Esophagus (tissue), 2 donors: ENCODE data around the gene FUT8. TPM values are rescaled to one million over a fixed set of nuclear protein-coding genes. Genes with fewer than 3 reads are reported as not detected.

ENCODE experiments used
- H3K27ac ChIP-seq, 2 donors: one replicate each; pipeline ENCODE4 v1.5.1; 2013; ENCODE audit warnings: low read depth in 2 of 2, mild to moderate bottlenecking in 2 of 2, inconsistent platforms in 1 of 2, low read length in 1 of 2, moderate library complexity in 1 of 2
- H3K27me3 ChIP-seq, 2 donors: one replicate each; pipeline ENCODE4 v1.6.1; 2013; ENCODE audit warnings: low read length in 2 of 2, control low read depth in 1 of 2, mild to moderate bottlenecking in 1 of 2; ENCODE audit not compliant: insufficient read depth in 2 of 2, control insufficient read depth in 1 of 2
- H3K36me3 ChIP-seq, 2 donors: one replicate each; pipeline ENCODE4 v1.6.1; 2013; ENCODE audit warnings: low read length in 1 of 2; ENCODE audit not compliant: control insufficient read depth in 2 of 2, insufficient read depth in 2 of 2
- H3K4me1 ChIP-seq, 2 donors: one replicate each; pipeline ENCODE4 v1.6.1; 2013; ENCODE audit warnings: low read length in 1 of 2; ENCODE audit not compliant: control insufficient read depth in 2 of 2, insufficient read depth in 2 of 2
- H3K4me3 ChIP-seq, 2 donors: one replicate each; pipeline ENCODE4 v1.5.1; 2013; ENCODE audit warnings: low read length in 2 of 2, mild to moderate bottlenecking in 2 of 2, low read depth in 1 of 2, moderate library complexity in 1 of 2
- H3K9me3 ChIP-seq, 2 donors: one replicate each; pipeline ENCODE4 v1.6.1; 2013; ENCODE audit warnings: mild to moderate bottlenecking in 2 of 2, low read depth in 1 of 2, low read length in 1 of 2, moderate library complexity in 1 of 2; ENCODE audit not compliant: control insufficient read depth in 2 of 2, insufficient read depth in 1 of 2
- WGBS, 2 donors: extraction: QIAGEN DNeasy Blood & Tissue Kit; methylation state at CpG; one replicate each; pipeline ENCODE4 v1.1.7; 2013; 5-methylcytosine and 5-hydroxymethylcytosine counted together
- polyA plus RNA-seq, 2 donors: library from polyadenylated mRNA; stranded (reverse); fragments of 200-250 nt; gene quantifications; one replicate each; pipeline ENCODE4 v1.2.3, GENCODE V29; 2013
- donor health status: healthy with polysubstance abuse.
- donor health status: Bipolar disorder and iron deficiency.

FUT8 gene
- polyA plus RNA-seq, 2 donors: 2.5 to 3.4 TPM

DNA sequence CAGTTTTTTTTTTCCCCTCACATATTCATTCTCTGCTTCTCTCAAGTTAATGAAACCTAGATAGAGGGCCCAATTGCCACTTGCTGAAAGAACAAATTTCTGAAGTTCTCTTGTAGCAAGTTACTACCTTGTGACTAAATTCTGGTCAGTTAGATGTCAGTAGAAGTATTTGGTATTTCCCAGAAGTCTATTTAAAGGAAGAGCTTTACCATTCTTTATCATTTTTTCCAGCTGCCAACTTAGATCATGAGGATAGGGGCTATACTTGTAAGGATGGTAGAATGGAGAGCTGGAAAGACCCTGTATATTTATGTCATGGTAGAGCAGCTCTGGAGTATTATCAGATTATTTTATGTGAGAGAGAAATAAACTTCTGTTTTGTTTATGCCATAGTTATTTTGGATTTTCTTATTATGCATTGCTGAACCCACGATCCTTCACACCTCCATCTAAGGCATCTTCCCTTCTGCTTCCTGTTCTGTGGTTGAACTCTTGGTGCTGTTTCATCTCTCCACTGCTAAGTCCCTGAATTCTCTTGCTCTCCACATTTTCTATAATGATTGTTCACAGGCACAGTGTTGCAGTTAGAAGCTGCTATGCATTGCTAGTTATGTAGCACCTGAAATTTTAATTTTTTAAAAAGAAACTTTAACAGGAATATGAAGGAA, 25.9 kb downstream of the FUT8 start:
- peaks cover 0 to 4% of the 10 kb centered on the region in 2 donors for H3K36me3 ChIP-seq
- no peak overlapping the region for H3K4me3 ChIP-seq
- H3K4me1 ChIP-seq: no peaks in the 10 kb centered on the region
- H3K9me3 ChIP-seq: no peaks in the 10 kb centered on the region
- H3K27ac ChIP-seq: no peak overlapping the region
- H3K27me3 ChIP-seq: no peaks in the 10 kb centered on the region
- 60 to 81% methylated on average over 1 of the region's 1 CpG for WGBS, 2 donors

DNA sequence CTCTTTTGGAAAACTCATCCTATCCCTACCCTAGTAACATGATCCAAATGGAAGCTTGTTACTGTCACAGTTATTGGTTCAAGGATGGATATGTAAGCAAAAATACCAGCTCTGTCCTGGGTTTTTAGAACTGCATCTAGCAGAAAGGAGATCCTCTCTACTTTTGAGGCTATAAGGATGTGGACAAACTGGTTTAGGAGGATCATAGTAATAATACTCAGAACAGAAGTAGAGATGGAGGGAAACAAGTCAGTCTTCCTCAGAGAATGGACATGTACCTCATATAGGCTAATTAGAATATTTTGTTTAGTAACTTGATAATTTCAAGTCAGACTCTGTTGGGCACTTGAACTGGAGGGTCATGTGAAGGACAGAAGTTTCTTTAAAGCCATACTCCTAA, 26.6 kb downstream of the FUT8 start:
- Histone ChIP-seq H3K9me3 (no peaks in the 10 kb centered on the region), H3K36me3 (peaks cover 0 to 4% of the 10 kb centered on the region in 2 donors), H3K27ac (no peak overlapping the region), H3K27me3 (no peaks in the 10 kb centered on the region), H3K4me3 (no peak overlapping the region), H3K4me1 (no peaks in the 10 kb centered on the region)

DNA sequence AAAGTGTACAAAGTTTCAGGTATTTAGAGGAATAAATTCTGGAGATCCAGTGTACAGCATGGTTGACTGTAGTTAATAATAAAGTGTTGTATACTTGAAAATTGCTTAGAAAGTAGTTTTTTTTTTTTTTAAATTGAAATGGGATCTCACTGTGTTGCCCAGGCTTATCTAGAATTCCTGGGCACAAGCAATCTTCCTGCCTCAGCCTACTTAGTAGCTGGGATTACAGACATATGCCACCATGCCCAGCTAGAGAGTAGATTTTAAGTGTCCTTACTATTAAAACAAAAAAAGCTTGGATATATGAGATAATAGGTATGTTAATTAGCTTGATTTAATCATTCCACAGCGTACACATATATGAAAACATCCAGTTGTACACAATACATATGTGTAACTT, 27.7 kb downstream of the FUT8 start:
- WGBS, 2 donors: 94 to 100% methylated on average over 1 of the region's 1 CpG
- Histone ChIP-seq H3K36me3 (peaks cover 0 to 4% of the 10 kb centered on the region in 2 donors), H3K9me3 (no peaks in the 10 kb centered on the region)

GRCh38 chr14:65444230-65444629, 31.7 kb downstream of the FUT8 start:
- Histone ChIP-seq H3K9me3 (no peaks in the 10 kb centered on the region), H3K27me3 (no peaks in the 10 kb centered on the region), H3K27ac (no peak overlapping the region), H3K4me1 (no peaks in the 10 kb centered on the region), H3K36me3 (no peaks in the 10 kb centered on the region), H3K4me3 (no peak overlapping the region)
- 65 to 76% methylated on average over 1 of the region's 1 CpG for WGBS, 2 donors

More for the DNA sequence above, 27.7 kb downstream of the FUT8 start:
- no peaks in the 10 kb centered on the region for H3K27me3 ChIP-seq
- H3K4me1 ChIP-seq: no peaks in the 10 kb centered on the region
- H3K27ac ChIP-seq: no peak overlapping the region
- no peak overlapping the region for H3K4me3 ChIP-seq

GRCh38 chr14:65446159-65446558, 33.6 kb downstream of the FUT8 start:
- H3K4me3 ChIP-seq: no peak overlapping the region
- WGBS, 2 donors: 35 to 52% methylated on average over 1 of the region's 1 CpG
- no peak overlapping the region for H3K27ac ChIP-seq
- no peaks in the 10 kb centered on the region for H3K4me1 ChIP-seq
- H3K27me3 ChIP-seq: no peaks in the 10 kb centered on the region
- no peaks in the 10 kb centered on the region for H3K36me3 ChIP-seq
- H3K9me3 ChIP-seq: no peaks in the 10 kb centered on the region

GRCh38 chr14:65449647-65450046, 37.1 kb downstream of the FUT8 start:
- Histone ChIP-seq H3K9me3 (no peaks in the 10 kb centered on the region), H3K27me3 (no peaks in the 10 kb centered on the region), H3K4me1 (no peaks in the 10 kb centered on the region), H3K27ac (no peak overlapping the region), H3K4me3 (no peak overlapping the region), H3K36me3 (no peaks in the 10 kb centered on the region)
- 98 to 100% methylated on average over 1 of the region's 1 CpG for WGBS, 2 donors

- Histone ChIP-seq H3K4me3 (no peak overlapping the region), H3K4me1 (no peaks in the 10 kb centered on the region), H3K27ac (no peak overlapping the region), H3K9me3 (no peaks in the 10 kb centered on the region), H3K36me3 (no peaks in the 10 kb centered on the region), H3K27me3 (no peaks in the 10 kb centered on the region)
- WGBS, 2 donors: 88 to 89% methylated on average over 3 of the region's 3 CpGs
Measured at GRCh38 chr14:65453807-65454480, 41.4 kb downstream of the FUT8 start.

- H3K4me3 ChIP-seq: no peak overlapping the region
- H3K27ac ChIP-seq: no peak overlapping the region
- 100% methylated on average over 1 of the region's 1 CpG for WGBS, 2 donors
- H3K4me1 ChIP-seq: no peaks in the 10 kb centered on the region
- H3K9me3 ChIP-seq: no peaks in the 10 kb centered on the region
- no peaks in the 10 kb centered on the region for H3K27me3 ChIP-seq
- no peaks in the 10 kb centered on the region for H3K36me3 ChIP-seq
Measured at GRCh38 chr14:65456247-65456646, 43.7 kb downstream of the FUT8 start.

DNA sequence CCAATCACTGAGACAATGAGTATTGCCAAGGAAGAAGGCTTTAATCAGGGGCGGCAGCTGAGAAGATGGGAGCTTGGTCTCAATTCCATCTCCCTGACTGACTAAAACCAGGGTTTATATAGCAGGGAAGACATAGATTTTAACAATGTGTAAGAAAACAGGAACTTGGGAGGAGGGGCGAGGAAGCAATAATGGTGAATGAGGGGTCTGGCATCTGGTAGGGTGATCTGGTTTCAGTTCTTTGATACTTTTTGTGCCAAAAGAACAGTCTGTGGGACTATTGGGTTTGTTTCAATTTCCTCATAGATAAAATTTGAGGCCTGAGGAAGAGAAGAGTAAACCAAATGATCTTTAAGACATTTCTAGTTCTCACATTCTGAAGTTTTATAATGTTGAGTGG, 49.2 kb downstream of the FUT8 start:
- no peaks in the 10 kb centered on the region for H3K36me3 ChIP-seq
- no peak overlapping the region for H3K4me3 ChIP-seq
- no peaks in the 10 kb centered on the region for H3K9me3 ChIP-seq
- no peak overlapping the region for H3K27ac ChIP-seq
- H3K27me3 ChIP-seq: no peaks in the 10 kb centered on the region
- 80 to 93% methylated on average over 2 of the region's 2 CpGs for WGBS, 2 donors
- H3K4me1 ChIP-seq: no peaks in the 10 kb centered on the region

GRCh38 chr14:65462411-65462810, 49.9 kb downstream of the FUT8 start:
- 50 to 64% methylated on average over 3 of the region's 3 CpGs for whole genome bisulfite sequencing, 2 donors
- Histone ChIP-seq H3K4me1 (no peaks in the 10 kb centered on the region), H3K27me3 (no peaks in the 10 kb centered on the region), H3K9me3 (no peaks in the 10 kb centered on the region), H3K4me3 (no peak overlapping the region), H3K27ac (no peak overlapping the region), H3K36me3 (no peaks in the 10 kb centered on the region)
